Measurements from ENCODE around the gene C12orf42. TPM values are rescaled to one million over a fixed set of nuclear protein-coding genes. Genes with fewer than 3 reads are reported as not detected.

The C12orf42 gene
- total RNA-seq, 5 donors from 2014 or later (not counting 1 experiment from before 2014, with no cell fraction given): 7.5 to 16.9 (median 9.2) TPM

- Histone ChIP-seq H3K4me3 (ENCODE audit: control insufficient read depth in 1 of 2, extremely low read depth in 1 of 2, low read length in 1 of 2) (no peak overlapping the region), H3K27ac (ENCODE audit: low read length) (no peak overlapping the region), H3K4me1 (ENCODE audit: control insufficient read depth in 1 of 2, extremely low read depth in 1 of 2, insufficient read depth in 2 of 2, low read length in 2 of 2) (no peaks in the 10 kb centered on the region), H3K36me3 (ENCODE audit: control insufficient read depth in 2 of 2, extremely low read depth in 1 of 2, insufficient read depth in 1 of 2, low read length in 1 of 2) (no peaks in the 10 kb centered on the region), H3K9me3 (no peaks in the 10 kb centered on the region), H3K27me3 (replicated peaks in 1 of 2; ENCODE audit: control insufficient read depth in 2 of 2, extremely low read depth in 1 of 2, insufficient read depth in 2 of 2, low read length in 1 of 2) (no peaks in the 10 kb centered on the region)
- no peaks in the 10 kb centered on the region for H3K4me1 Mint-ChIP-seq
- no peak for ATAC-seq (replicated peaks in 1 of 4)
- POLR2A ChIA-PET: no interaction called here
- no peaks in the 10 kb centered on the region for H3K27me3 Mint-ChIP-seq
- H3K4me3 Mint-ChIP-seq: no peak overlapping the region
- H3K36me3 Mint-ChIP-seq: no peaks in the 10 kb centered on the region
- H3K9me3 Mint-ChIP-seq: no peaks in the 10 kb centered on the region
- DNase-seq: no peak
- CTCF ChIA-PET: no interaction called here
- H3K27ac Mint-ChIP-seq: no peak overlapping the region
These were observed 168.1 kb downstream of the C12orf42 start for GRCh38 chr12:103327676-103328075.

DNA sequence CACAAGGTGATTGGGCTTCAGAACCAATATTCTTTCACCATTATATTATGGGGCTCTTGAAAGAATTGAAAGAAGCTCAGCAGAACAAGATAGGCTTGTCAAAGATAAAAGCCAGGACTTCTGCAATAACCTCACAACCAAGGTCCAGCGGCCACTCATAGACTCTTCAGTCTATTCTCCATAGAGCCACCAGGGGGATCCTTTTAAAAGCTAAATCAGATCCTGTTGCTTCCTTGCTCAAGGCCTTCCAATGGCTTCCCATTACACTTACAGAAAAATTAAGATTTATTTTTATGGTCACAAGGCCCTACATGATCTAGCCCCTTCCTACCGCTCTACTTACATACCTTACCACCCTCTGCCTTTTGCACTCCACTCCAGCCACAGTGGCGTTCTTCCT, 169.6 kb downstream of the C12orf42 start:
- WGBS (ENCODE audit: insufficient coverage): 100% methylated on average over 3 of the region's 3 CpGs
- Histone ChIP-seq H3K27ac (ENCODE audit: low read length) (no peak overlapping the region), H3K9me3 (no peaks in the 10 kb centered on the region), H3K4me3 (ENCODE audit: control insufficient read depth in 1 of 2, extremely low read depth in 1 of 2, low read length in 1 of 2) (no peak overlapping the region), H3K4me1 (ENCODE audit: control insufficient read depth in 1 of 2, extremely low read depth in 1 of 2, insufficient read depth in 2 of 2, low read length in 2 of 2) (no peaks in the 10 kb centered on the region), H3K27me3 (replicated peaks in 1 of 2; ENCODE audit: control insufficient read depth in 2 of 2, extremely low read depth in 1 of 2, insufficient read depth in 2 of 2, low read length in 1 of 2) (no peaks in the 10 kb centered on the region), H3K36me3 (ENCODE audit: control insufficient read depth in 2 of 2, extremely low read depth in 1 of 2, insufficient read depth in 1 of 2, low read length in 1 of 2) (no peaks in the 10 kb centered on the region)
- DNase-seq (peak in 1 of 35 experiments; percentile 5), ATAC-seq (replicated peaks in 1 of 4) (no peak)
- ChIA-PET POLR2A (no interaction called here), CTCF (interaction anchor here in 1 of 2 donors (1.0 kb wide), 1 partner anchor 228 kb away, joined by 4 read pairs; no protein-coding TSS in a partner anchor)
- peaks cover 0 to 4% (median 2%) of the 10 kb centered on the region in 3 donors for H3K9me3 Mint-ChIP-seq
- H3K36me3 Mint-ChIP-seq: peaks cover 7% of the 10 kb centered on the region
- no peak overlapping the region for H3K27ac Mint-ChIP-seq
- H3K4me3 Mint-ChIP-seq: no peak overlapping the region
- H3K4me1 Mint-ChIP-seq: no peaks in the 10 kb centered on the region
- H3K27me3 Mint-ChIP-seq: no peaks in the 10 kb centered on the region

DNA sequence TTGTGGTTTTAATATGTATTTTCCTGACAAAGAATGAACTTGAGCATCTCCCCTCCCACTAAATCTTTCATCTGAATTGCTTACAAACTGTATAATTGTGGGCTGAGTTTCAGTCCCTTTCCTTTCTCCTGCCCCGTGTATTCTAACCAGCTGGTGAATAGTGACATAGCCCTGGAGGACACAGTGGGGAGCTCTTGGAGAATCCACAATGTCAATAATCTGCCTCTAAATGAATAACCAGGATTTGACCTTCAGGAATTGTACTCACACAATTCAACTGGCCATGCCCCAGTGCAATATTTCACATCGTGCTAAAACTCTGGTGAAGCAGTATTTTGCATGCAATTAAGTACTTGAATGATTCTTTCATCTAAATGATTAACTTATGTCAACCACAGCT, 177.2 kb downstream of the C12orf42 start:
- H3K4me1 ChIP-seq (ENCODE audit: control insufficient read depth in 1 of 2, extremely low read depth in 1 of 2, insufficient read depth in 2 of 2, low read length in 2 of 2): no peaks in the 10 kb centered on the region
- Mint-ChIP-seq H3K36me3 (peaks cover 27% of the 10 kb centered on the region), H3K27ac (no peak overlapping the region), H3K4me3 (no peak overlapping the region), H3K9me3 (peaks cover 4 to 22% (median 17%) of the 10 kb centered on the region in 3 donors), H3K4me1 (no peaks in the 10 kb centered on the region), H3K27me3 (peaks cover 0 to 3% of the 10 kb centered on the region in 2 donors)
- no peak for DNase-seq
- no peak overlapping the region for H3K27ac ChIP-seq (ENCODE audit: low read length)
- H3K9me3 ChIP-seq: no peaks in the 10 kb centered on the region
- no peaks in the 10 kb centered on the region for H3K27me3 ChIP-seq (replicated peaks in 1 of 2; ENCODE audit: control insufficient read depth in 2 of 2, extremely low read depth in 1 of 2, insufficient read depth in 2 of 2, low read length in 1 of 2)
- POLR2A ChIA-PET: no interaction called here
- H3K36me3 ChIP-seq (ENCODE audit: control insufficient read depth in 2 of 2, extremely low read depth in 1 of 2, insufficient read depth in 1 of 2, low read length in 1 of 2): no peaks in the 10 kb centered on the region
- H3K4me3 ChIP-seq (ENCODE audit: control insufficient read depth in 1 of 2, extremely low read depth in 1 of 2, low read length in 1 of 2): no peak overlapping the region
- CTCF ChIA-PET: no interaction called here
- ATAC-seq (replicated peaks in 1 of 4): no peak
- no CpG with 5 or more reads among the region's 2 CpGs for WGBS (ENCODE audit: insufficient coverage)

GRCh38 chr12:103317220-103317619, 178.5 kb downstream of the C12orf42 start:
- H3K27ac Mint-ChIP-seq: no peak overlapping the region
- WGBS (ENCODE audit: insufficient coverage): no CpG with 5 or more reads among the region's 1 CpG

GRCh38 chr12:103314786-103315185, 181.0 kb downstream of the C12orf42 start:
- no peaks in the 10 kb centered on the region for H3K36me3 ChIP-seq (ENCODE audit: control insufficient read depth in 2 of 2, extremely low read depth in 1 of 2, insufficient read depth in 1 of 2, low read length in 1 of 2)

More at GRCh38 chr12:103317220-103317619, 178.5 kb downstream of the C12orf42 start:
- Histone ChIP-seq H3K27ac (ENCODE audit: low read length) (no peak overlapping the region), H3K36me3 (ENCODE audit: control insufficient read depth in 2 of 2, extremely low read depth in 1 of 2, insufficient read depth in 1 of 2, low read length in 1 of 2) (no peaks in the 10 kb centered on the region), H3K27me3 (replicated peaks in 1 of 2; ENCODE audit: control insufficient read depth in 2 of 2, extremely low read depth in 1 of 2, insufficient read depth in 2 of 2, low read length in 1 of 2) (no peaks in the 10 kb centered on the region), H3K9me3 (no peaks in the 10 kb centered on the region), H3K4me1 (ENCODE audit: control insufficient read depth in 1 of 2, extremely low read depth in 1 of 2, insufficient read depth in 2 of 2, low read length in 2 of 2) (no peaks in the 10 kb centered on the region), H3K4me3 (ENCODE audit: control insufficient read depth in 1 of 2, extremely low read depth in 1 of 2, low read length in 1 of 2) (no peak overlapping the region)
- ATAC-seq (replicated peaks in 1 of 4): no peak
- Mint-ChIP-seq H3K36me3 (peaks cover 23% of the 10 kb centered on the region), H3K4me1 (no peaks in the 10 kb centered on the region), H3K4me3 (no peak overlapping the region), H3K27me3 (peaks cover 0 to 3% of the 10 kb centered on the region in 2 donors), H3K9me3 (peaks cover 4 to 21% (median 17%) of the 10 kb centered on the region in 3 donors)
- DNase-seq: no peak
- POLR2A ChIA-PET: no interaction called here
- CTCF ChIA-PET: no interaction called here

DNA sequence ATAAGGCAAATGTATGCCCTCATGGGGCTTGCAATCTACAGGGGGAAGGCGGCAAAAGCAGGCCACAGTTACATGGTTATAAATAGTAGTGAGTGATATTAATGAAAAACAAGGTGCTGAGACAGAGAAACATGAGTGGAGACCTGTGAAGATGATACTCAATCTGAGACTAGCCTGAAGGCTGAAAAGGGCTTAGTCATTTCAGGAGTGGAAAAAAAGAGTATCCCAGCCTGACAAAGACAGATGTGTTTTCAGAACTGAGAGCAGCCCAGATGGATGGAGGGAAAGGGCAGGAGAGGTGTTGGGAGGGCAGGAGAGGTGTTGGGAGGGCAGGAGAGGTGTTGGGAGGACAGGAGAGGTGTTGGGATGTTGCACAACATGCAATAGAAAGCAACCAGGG, 181.9 kb downstream of the C12orf42 start:
- Histone ChIP-seq H3K27me3 (replicated peaks in 1 of 2; ENCODE audit: control insufficient read depth in 2 of 2, extremely low read depth in 1 of 2, insufficient read depth in 2 of 2, low read length in 1 of 2) (no peaks in the 10 kb centered on the region), H3K9me3 (no peaks in the 10 kb centered on the region), H3K27ac (ENCODE audit: low read length) (no peak overlapping the region), H3K36me3 (ENCODE audit: control insufficient read depth in 2 of 2, extremely low read depth in 1 of 2, insufficient read depth in 1 of 2, low read length in 1 of 2) (no peaks in the 10 kb centered on the region), H3K4me1 (ENCODE audit: control insufficient read depth in 1 of 2, extremely low read depth in 1 of 2, insufficient read depth in 2 of 2, low read length in 2 of 2) (no peaks in the 10 kb centered on the region), H3K4me3 (ENCODE audit: control insufficient read depth in 1 of 2, extremely low read depth in 1 of 2, low read length in 1 of 2) (no peak overlapping the region)
- H3K27ac Mint-ChIP-seq: no peak overlapping the region
- ChIA-PET POLR2A (no interaction called here), CTCF (no interaction called here)
- H3K9me3 Mint-ChIP-seq: peaks cover 4 to 16% (median 11%) of the 10 kb centered on the region in 3 donors
- H3K27me3 Mint-ChIP-seq: peaks cover 0 to 3% of the 10 kb centered on the region in 2 donors
- DNase-seq: no peak
- no peaks in the 10 kb centered on the region for H3K4me1 Mint-ChIP-seq
- no peak overlapping the region for H3K4me3 Mint-ChIP-seq
- peaks cover 16% of the 10 kb centered on the region for H3K36me3 Mint-ChIP-seq
- ATAC-seq (replicated peaks in 1 of 4): no peak
- 70% methylated on average over 1 of the region's 1 CpG for whole genome bisulfite sequencing (ENCODE audit: insufficient coverage)

More at GRCh38 chr12:103314786-103315185, 181.0 kb downstream of the C12orf42 start:
- no peaks in the 10 kb centered on the region for H3K4me1 ChIP-seq (ENCODE audit: control insufficient read depth in 1 of 2, extremely low read depth in 1 of 2, insufficient read depth in 2 of 2, low read length in 2 of 2)
- H3K36me3 Mint-ChIP-seq: peaks cover 20% of the 10 kb centered on the region
- no peak overlapping the region for H3K4me3 Mint-ChIP-seq
- H3K9me3 Mint-ChIP-seq: peaks cover 4 to 18% (median 11%) of the 10 kb centered on the region in 3 donors
- H3K27me3 ChIP-seq (replicated peaks in 1 of 2; ENCODE audit: control insufficient read depth in 2 of 2, extremely low read depth in 1 of 2, insufficient read depth in 2 of 2, low read length in 1 of 2): no peaks in the 10 kb centered on the region
- H3K9me3 ChIP-seq: no peaks in the 10 kb centered on the region
- H3K27me3 Mint-ChIP-seq: peaks cover 0 to 3% of the 10 kb centered on the region in 2 donors
- 86% methylated on average over 1 of the region's 2 CpGs for whole genome bisulfite sequencing (ENCODE audit: insufficient coverage)
- ChIA-PET POLR2A (no interaction called here), CTCF (no interaction called here)
- ATAC-seq (replicated peaks in 1 of 4): no peak
- DNase-seq: no peak
- H3K27ac Mint-ChIP-seq: no peak overlapping the region
- H3K27ac ChIP-seq (ENCODE audit: low read length): no peak overlapping the region
- no peaks in the 10 kb centered on the region for H3K4me1 Mint-ChIP-seq
- H3K4me3 ChIP-seq (ENCODE audit: control insufficient read depth in 1 of 2, extremely low read depth in 1 of 2, low read length in 1 of 2): no peak overlapping the region
